ENCODE results near the gene PTGES2. TPM values are rescaled to one million over a fixed set of nuclear protein-coding genes. Genes with fewer than 3 reads are reported as not detected.

PTGES2 gene
- total and polyA plus RNA-seq, 2 of the 13 experiments (the other 11 are each of a cell fraction or from before 2014, with no cell fraction given) = 63.7 to 79.8 TPM

GRCh38 chr9:128078504-128079434 lies 48.8 kb downstream of the PTGES2 start:
- CTCF ChIA-PET (ENCODE audit: low intra/inter-chr PET ratio, low total read pairs) = no interaction called here
- intact Hi-C loops (cut with micrococcal nuclease; ENCODE audit: unreplicated experiment) (no loop called here), in situ Hi-C loops (cut with HindIII; ENCODE audit: extremely low pct_ligation_motif_present, low pct_unique_long_range_greater_than_20kb) (no loop called here)
- no peaks in the 10 kb centered on the region for H3K9me3 ChIP-seq (ENCODE audit: low read length)
- H3K4me1 ChIP-seq (ENCODE audit: insufficient read depth, low read length) = peaks cover 53% of the 10 kb centered on the region
- DNase-seq (ENCODE audit: low spot score) (no peak), FAIRE-seq (no peak), ATAC-seq (no peak)
- no peak overlapping the region for H3K4me2 ChIP-seq (ENCODE audit: low read depth, low read length)
- no peak overlapping the region for H3K9ac ChIP-seq (ENCODE audit: insufficient read depth, low read depth, low read length)
- no peaks in the 10 kb centered on the region for H4K20me1 ChIP-seq (ENCODE audit: insufficient read depth, low read length)
- H2AFZ ChIP-seq (ENCODE audit: low read length) = no peak overlapping the region
- no peak overlapping the region for H3K4me3 ChIP-seq (replicated peaks in 1 of 3; ENCODE audit: insufficient read depth in 1 of 3, low read depth in 2 of 3, low read length in 3 of 3)
- H3K27ac ChIP-seq (ENCODE audit: extremely low read length, insufficient read depth, low read length) = no peak overlapping the region
- no TSS peak for BruUV-seq (replicated peaks)
- peaks cover 10% of the 10 kb centered on the region for H3K79me2 ChIP-seq (ENCODE audit: insufficient read depth, low read length)
- peaks cover 2 to 3% of the 10 kb centered on the region in 2 experiments; a peak in 2 of 5 replicates for H3K36me3 ChIP-seq (replicated peaks in 1 of 2; ENCODE audit: control insufficient read depth in 1 of 2, insufficient read depth in 2 of 2, low read length in 2 of 2)
- TF ChIP-seq RNF2 (conservative IDR thresholded peaks at IDR 0.05; ENCODE audit: low read depth) (no peak), AKAP8 (CRISPR knock-in tag; IDR thresholded peaks at IDR 0.05) (no peak), KLF16 (CRISPR knock-in tag; IDR thresholded peaks at IDR 0.05) (no peak), FOSL2 (CRISPR knock-in tag; IDR thresholded peaks at IDR 0.05) (peak; percentile 42), NCOA1 (CRISPR knock-in tag; IDR thresholded peaks at IDR 0.05) (no peak), GABPA (IDR thresholded peaks at IDR 0.05; ENCODE audit: low read depth, low read length) (no peak), GABPA (CRISPR knock-in tag; IDR thresholded peaks at IDR 0.05; ENCODE audit: low read depth) (no peak)
- WGBS (ENCODE audit: low lambda C conversion rate) = 90% methylated on average over 11 of the region's 11 CpGs
- POLR2A ChIA-PET = interaction anchor here (1.1 to 1.7 kb wide), 3 partner anchors 19 to 113 kb away, joined by 3 to 6 read pairs (median 4); no protein-coding TSS in a partner anchor
- no peaks in the 10 kb centered on the region for H3K27me3 ChIP-seq (ENCODE audit: control insufficient read depth in 1 of 2, insufficient read depth in 2 of 2, low read length in 2 of 2)

GRCh38 chr9:128077847-128078503 lies 49.6 kb downstream of the PTGES2 start:
- WGBS (ENCODE audit: low lambda C conversion rate) = 94% methylated on average over 7 of the region's 7 CpGs
- no peak overlapping the region for H2AFZ ChIP-seq (ENCODE audit: low read length)
- H4K20me1 ChIP-seq (ENCODE audit: insufficient read depth, low read length) = no peaks in the 10 kb centered on the region
- ChIA-PET CTCF (ENCODE audit: low intra/inter-chr PET ratio, low total read pairs) (no interaction called here), POLR2A (interaction anchor here (1.1 to 1.7 kb wide), 2 partner anchors 20 to 25 kb away, joined by 4 to 6 read pairs; no protein-coding TSS in a partner anchor)
- DNase-seq (ENCODE audit: low spot score) (no peak), ATAC-seq (no peak), FAIRE-seq (no peak)
- no peaks in the 10 kb centered on the region for H3K9me3 ChIP-seq (ENCODE audit: low read length)
- H3K4me1 ChIP-seq (ENCODE audit: insufficient read depth, low read length) = peaks cover 60% of the 10 kb centered on the region
- TF ChIP-seq ZNF3 (CRISPR knock-in tag; IDR thresholded peaks at IDR 0.05) = peak; percentile 51; the same call in 1 of the 2 replicates
- no peak for TF ChIP-seq ZNF674 (CRISPR knock-in tag; IDR thresholded peaks at IDR 0.05; ENCODE audit: low read depth)
- TF ChIP-seq FOSL2 (CRISPR knock-in tag; IDR thresholded peaks at IDR 0.05) = peak; percentile 62
- in situ Hi-C loops (cut with HindIII; ENCODE audit: extremely low pct_ligation_motif_present, low pct_unique_long_range_greater_than_20kb) = no loop called here
- no TSS peak for BruUV-seq (replicated peaks)
- peaks cover 10% of the 10 kb centered on the region for H3K79me2 ChIP-seq (ENCODE audit: insufficient read depth, low read length)
- peaks cover 2 to 3% of the 10 kb centered on the region in 2 experiments; a peak in 2 of 5 replicates for H3K36me3 ChIP-seq (replicated peaks in 1 of 2; ENCODE audit: control insufficient read depth in 1 of 2, insufficient read depth in 2 of 2, low read length in 2 of 2)
- no peak overlapping the region for H3K27ac ChIP-seq (ENCODE audit: extremely low read length, insufficient read depth, low read length)
- intact Hi-C loops (cut with micrococcal nuclease; ENCODE audit: unreplicated experiment) = no loop called here
- no peak overlapping the region for H3K4me3 ChIP-seq (replicated peaks in 1 of 3; ENCODE audit: insufficient read depth in 1 of 3, low read depth in 2 of 3, low read length in 3 of 3)
- no peak overlapping the region for H3K4me2 ChIP-seq (ENCODE audit: low read depth, low read length)
- H3K9ac ChIP-seq (ENCODE audit: insufficient read depth, low read depth, low read length) = no peak overlapping the region
- H3K27me3 ChIP-seq (ENCODE audit: control insufficient read depth in 1 of 2, insufficient read depth in 2 of 2, low read length in 2 of 2) = no peaks in the 10 kb centered on the region
